Skeletal muscle tissue (tissue), 4 donors: ENCODE results near the gene PPM1J. TPM values are rescaled to one million over a fixed set of nuclear protein-coding genes. Genes with fewer than 3 reads are reported as not detected.
"Not testable (repeated sequence)": the region's sequence is repeated elsewhere in the genome, so short reads cannot be mapped to it uniquely, and the experiment has no call there.

Source experiments
- H3K27ac ChIP-seq: one replicate; pipeline ENCODE4 v1.7.0; 2013; ENCODE audit warnings: mild to moderate bottlenecking, low read depth, low read length, inconsistent platforms
- H3K27me3 ChIP-seq, 3 donors: one replicate each; pipeline ENCODE4 v1.7.0; 2013; ENCODE audit warnings: low read length in 3 of 3; ENCODE audit not compliant: control insufficient read depth in 3 of 3, insufficient read depth in 3 of 3
- H3K36me3 ChIP-seq, 3 donors: one replicate each; pipeline ENCODE4 v1.7.0; 2013; ENCODE audit warnings: low read length in 3 of 3; ENCODE audit not compliant: control insufficient read depth in 3 of 3, insufficient read depth in 3 of 3
- H3K4me1 ChIP-seq, 3 donors: one replicate each; pipeline ENCODE4 v1.7.0; 2013; ENCODE audit warnings: low read length in 3 of 3, mild to moderate bottlenecking in 3 of 3; ENCODE audit not compliant: control insufficient read depth in 3 of 3, insufficient read depth in 3 of 3
- H3K4me3 ChIP-seq, 3 donors: one replicate each; pipeline ENCODE4 v1.7.0; 2013; ENCODE audit warnings: low read length in 3 of 3
- H3K9ac ChIP-seq, 3 donors: one replicate each; pipeline ENCODE4 v1.7.0; 2013; ENCODE audit warnings: low read length in 3 of 3, mild to moderate bottlenecking in 3 of 3, moderate library complexity in 2 of 3, low read depth in 1 of 3
- H3K9me3 ChIP-seq, 3 donors: one replicate each; pipeline ENCODE4 v1.7.0; 2013; ENCODE audit warnings: low read length in 3 of 3; ENCODE audit not compliant: control insufficient read depth in 3 of 3
- total RNA-seq: library from RNA; depleted of rRNA; stranded (reverse); fragments of >200 nt; gene quantifications from one replicate; pipeline ENCODE4 v1.2.3, GENCODE V29; 2014
- donor health status: Osteomylitis.

Gene PPM1J
- total RNA-seq, 1 donor from 2014 or later: 1.0 TPM

DNA sequence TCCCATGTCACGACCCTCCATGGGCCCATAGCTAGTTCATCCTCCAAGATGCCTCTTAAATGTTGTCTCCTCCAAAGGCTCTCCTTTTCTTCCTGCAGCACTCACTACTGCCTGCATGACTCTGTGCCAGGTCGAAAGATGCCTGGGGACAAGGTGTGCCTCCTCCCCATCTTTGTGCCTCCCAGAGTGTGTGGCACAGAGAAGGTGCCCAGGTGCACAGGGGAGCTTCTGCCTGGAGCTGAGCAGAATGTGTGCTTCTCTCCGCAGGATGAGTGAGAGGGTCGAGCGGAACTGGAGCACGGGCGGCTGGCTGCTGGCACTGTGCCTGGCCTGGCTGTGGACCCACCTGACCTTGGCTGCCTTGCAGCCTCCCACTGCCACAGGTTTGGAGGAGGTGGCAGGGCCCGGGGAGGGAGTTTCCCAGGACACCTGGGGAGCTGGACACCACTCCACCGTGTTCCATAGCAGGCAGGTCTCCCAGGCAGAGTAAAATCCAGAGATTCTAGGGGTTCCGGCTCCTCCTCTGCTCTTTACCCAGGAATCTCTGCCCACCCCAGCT, 6.9 kb upstream of the PPM1J start:
- no peak overlapping the region for H3K4me3 ChIP-seq
- H3K4me1 ChIP-seq: peaks cover 0 to 4% (median 3%) of the 10 kb centered on the region in 3 donors
- H3K36me3 ChIP-seq: no peaks in the 10 kb centered on the region
- H3K27ac ChIP-seq: no peak overlapping the region
- peaks cover 2 to 15% (median 14%) of the 10 kb centered on the region in 3 donors for H3K27me3 ChIP-seq
- no peak overlapping the region for H3K9ac ChIP-seq
- H3K9me3 ChIP-seq: no peaks in the 10 kb centered on the region

DNA sequence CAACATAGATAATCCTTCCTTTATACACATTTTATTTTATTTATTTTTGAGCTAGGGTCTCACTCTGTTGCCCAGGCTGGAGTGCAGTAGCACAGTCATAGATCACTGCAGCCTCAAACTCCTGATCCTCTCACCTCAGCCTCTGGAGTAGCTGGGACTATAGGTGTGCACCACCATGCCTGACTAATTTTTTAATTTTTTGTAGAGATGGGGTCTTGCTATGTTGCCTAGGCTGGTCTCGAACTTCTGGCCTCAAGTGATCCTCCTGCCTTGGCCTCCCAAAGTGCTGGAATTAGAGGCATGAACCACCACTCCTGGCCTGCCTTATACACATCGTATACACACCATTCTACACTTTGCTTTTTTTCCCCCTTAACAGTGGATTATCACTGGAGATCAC, 6.2 kb upstream of the PPM1J start:
- H3K9ac ChIP-seq, H3K27ac ChIP-seq, H3K36me3 ChIP-seq, H3K4me3 ChIP-seq, H3K9me3 ChIP-seq, H3K4me1 ChIP-seq: not testable (repeated sequence)
- peaks cover 2 to 15% (median 14%) of the 10 kb centered on the region in 3 donors for H3K27me3 ChIP-seq

DNA sequence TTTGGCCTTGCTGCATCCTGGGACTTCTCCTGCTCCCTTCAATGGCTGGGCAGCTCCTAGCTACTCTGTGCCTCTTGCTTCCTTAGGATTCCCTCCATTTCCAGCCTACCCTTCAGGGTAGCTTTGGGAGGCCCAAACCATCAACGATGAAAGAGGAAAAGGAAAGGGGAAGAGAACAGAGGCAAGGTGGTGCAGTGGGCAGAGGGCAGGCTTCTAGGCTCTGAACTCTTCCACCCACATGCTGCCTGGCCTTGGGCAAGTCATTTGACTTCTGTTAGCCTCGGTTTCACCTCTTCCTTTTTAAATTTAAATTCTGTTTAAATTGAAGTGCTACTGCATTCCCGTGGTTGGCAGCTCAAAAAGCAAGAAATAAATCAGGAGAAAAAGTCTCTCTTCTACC, 5.7 kb upstream of the PPM1J start:
- no peaks in the 10 kb centered on the region for H3K9me3 ChIP-seq
- H3K9ac ChIP-seq: no peak overlapping the region
- peaks cover 6 to 11% (median 7%) of the 10 kb centered on the region in 3 donors for H3K4me1 ChIP-seq
- no peaks in the 10 kb centered on the region for H3K36me3 ChIP-seq
- no peak overlapping the region for H3K4me3 ChIP-seq
- peaks cover 2 to 15% (median 14%) of the 10 kb centered on the region in 3 donors for H3K27me3 ChIP-seq
- H3K27ac ChIP-seq: no peak overlapping the region

DNA sequence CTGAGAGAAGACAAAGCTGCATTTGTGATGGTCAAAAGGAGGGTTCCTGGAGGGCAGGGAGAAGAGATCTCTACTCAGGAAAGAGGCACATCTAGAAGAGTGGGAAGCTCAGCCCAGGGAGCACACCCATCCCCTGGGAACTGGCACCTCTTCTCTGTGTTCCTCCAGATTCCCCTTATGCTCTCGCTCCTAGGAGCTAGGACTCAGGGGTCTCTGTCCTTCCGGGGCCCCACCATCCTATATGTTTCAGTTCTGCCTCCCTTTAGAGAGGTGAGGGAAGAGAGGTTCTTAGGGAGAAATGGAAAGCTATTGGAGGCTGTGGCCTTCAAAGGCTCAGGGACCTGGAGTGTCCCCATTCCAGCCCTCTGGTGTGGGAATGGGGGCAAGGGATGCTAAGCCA, 4.6 kb upstream of the PPM1J start:
- Histone ChIP-seq H3K4me3 (no peak overlapping the region), H3K9me3 (no peaks in the 10 kb centered on the region), H3K27ac (no peak overlapping the region), H3K36me3 (no peaks in the 10 kb centered on the region), H3K4me1 (peaks cover 10 to 19% (median 11%) of the 10 kb centered on the region in 3 donors), H3K9ac (no peak overlapping the region), H3K27me3 (peaks cover 2 to 15% (median 14%) of the 10 kb centered on the region in 3 donors)

DNA sequence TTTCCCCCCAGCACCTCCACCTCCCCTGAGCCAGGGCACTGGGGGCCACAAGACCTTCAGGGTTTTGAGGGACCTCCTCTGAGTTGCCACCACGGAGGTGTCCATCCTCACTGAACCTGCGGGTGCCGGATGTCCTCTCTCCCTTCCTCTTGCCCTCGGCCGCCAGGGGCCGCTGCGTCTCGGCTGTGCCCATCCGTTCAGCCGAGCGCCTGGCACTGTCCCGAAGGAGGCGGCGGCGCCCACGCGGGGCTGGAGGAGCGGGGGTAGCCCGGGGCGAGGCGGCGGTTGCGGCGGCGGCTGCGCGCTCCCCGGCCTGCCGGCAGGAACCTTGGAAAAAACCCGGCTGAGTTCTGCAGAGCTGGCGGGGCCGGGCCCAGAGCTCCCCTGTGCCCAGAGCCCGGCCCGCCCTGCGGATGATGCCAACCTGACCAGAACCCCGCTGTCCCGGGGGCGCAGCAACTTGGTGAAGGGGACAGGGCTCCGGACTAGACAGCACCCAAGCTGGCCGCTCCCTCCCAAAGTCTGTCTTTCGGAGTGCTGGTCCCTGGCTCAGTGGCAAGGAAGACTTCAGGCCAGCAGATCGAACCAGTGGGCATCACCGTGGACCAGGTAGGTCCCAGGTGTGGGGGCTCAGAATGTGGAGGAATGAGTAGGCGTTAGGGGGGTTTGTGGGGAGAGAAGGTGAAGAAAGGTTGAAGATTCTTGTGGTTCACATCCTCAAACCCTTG, 3.7 kb upstream of the PPM1J start:
- H3K9ac ChIP-seq: peak overlapping the region in 2 of 3 donors; percentile 38 to 40
- H3K27me3 ChIP-seq: peaks cover 2 to 13% (median 12%) of the 10 kb centered on the region in 3 donors
- H3K4me1 ChIP-seq: peaks cover 15 to 27% (median 15%) of the 10 kb centered on the region in 3 donors
- H3K9me3 ChIP-seq: no peaks in the 10 kb centered on the region
- H3K27ac ChIP-seq: no peak overlapping the region
- H3K36me3 ChIP-seq: no peaks in the 10 kb centered on the region
- peak overlapping the region in 1 of 3 donors; percentile 22 for H3K4me3 ChIP-seq

DNA sequence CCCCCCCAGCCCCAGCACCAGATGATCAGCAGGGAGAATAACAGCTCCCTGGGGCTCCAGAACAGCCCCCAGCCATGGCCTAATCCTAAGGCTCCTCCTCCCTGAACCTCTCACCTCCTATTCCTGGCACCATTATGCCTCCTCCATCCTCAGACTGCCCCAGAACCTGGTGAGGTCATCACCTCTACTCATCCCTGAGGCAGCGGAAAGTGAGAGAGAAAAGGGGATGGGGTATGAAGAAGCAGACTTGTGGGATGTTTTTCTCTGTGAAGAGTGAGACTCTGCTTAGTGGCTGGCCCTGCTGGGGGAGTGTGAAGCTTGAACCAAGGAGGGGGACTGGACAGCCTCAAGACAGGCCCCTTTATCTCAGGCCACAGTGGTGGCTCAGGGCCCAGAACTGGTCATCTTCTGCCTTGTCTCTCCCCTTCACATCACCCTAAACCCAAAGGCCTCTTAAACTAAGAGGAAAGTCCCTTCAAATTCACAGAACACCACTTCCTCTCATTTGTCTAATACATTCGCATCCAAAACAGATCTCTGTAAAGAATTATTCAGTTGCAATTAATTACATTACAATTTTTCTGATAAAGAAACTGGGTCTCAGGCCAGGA, 2.2 kb upstream of the PPM1J start:
- H3K27ac ChIP-seq: no peak overlapping the region
- H3K36me3 ChIP-seq: peaks cover 3 to 5% (median 4%) of the 10 kb centered on the region in 3 donors
- H3K4me1 ChIP-seq: peaks cover 28 to 42% (median 29%) of the 10 kb centered on the region in 3 donors
- H3K27me3 ChIP-seq: peaks cover 0 to 10% (median 8%) of the 10 kb centered on the region in 3 donors
- H3K4me3 ChIP-seq: no peak overlapping the region
- no peaks in the 10 kb centered on the region for H3K9me3 ChIP-seq
- H3K9ac ChIP-seq: peak overlapping the region in 1 of 3 donors; percentile 33

DNA sequence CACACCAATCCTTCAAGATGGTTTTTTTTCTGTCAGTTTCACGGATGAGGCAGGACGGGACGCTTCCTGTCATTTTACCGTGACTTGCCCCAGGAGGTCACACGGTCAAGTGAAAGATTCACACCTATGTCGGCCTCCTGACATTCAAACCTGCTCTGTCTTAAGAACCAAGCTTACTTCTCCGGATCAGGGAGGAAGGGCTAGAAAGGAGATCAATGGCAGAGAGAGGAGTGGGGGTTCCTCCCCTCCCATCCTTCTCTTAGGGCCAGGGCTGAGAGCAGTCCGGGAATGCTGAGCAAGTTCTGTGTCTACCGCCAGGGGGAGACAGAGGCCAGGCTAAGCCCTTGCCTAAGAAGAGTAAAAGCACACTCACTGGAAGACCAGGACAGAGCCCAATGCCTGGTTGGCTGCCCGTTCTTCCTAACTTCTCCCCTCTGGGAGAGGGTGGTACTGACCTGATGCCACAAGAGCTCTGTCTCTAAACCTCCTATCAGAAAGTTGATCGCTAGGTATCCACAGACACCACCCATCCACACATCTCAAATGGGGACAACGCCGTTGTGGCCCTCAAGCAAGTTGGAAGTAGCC, 1.1 kb upstream of the PPM1J start:
- Histone ChIP-seq H3K27me3 (peaks cover 0 to 8% (median 6%) of the 10 kb centered on the region in 3 donors), H3K36me3 (peaks cover 9 to 15% (median 12%) of the 10 kb centered on the region in 3 donors), H3K4me3 (peak overlapping the region; percentile 75 to 87 (median 83)), H3K4me1 (peaks cover 29 to 49% (median 33%) of the 10 kb centered on the region in 3 donors), H3K27ac (peak overlapping the region; percentile 73), H3K9me3 (no peaks in the 10 kb centered on the region), H3K9ac (peak overlapping the region; percentile 71 to 85 (median 83))

DNA sequence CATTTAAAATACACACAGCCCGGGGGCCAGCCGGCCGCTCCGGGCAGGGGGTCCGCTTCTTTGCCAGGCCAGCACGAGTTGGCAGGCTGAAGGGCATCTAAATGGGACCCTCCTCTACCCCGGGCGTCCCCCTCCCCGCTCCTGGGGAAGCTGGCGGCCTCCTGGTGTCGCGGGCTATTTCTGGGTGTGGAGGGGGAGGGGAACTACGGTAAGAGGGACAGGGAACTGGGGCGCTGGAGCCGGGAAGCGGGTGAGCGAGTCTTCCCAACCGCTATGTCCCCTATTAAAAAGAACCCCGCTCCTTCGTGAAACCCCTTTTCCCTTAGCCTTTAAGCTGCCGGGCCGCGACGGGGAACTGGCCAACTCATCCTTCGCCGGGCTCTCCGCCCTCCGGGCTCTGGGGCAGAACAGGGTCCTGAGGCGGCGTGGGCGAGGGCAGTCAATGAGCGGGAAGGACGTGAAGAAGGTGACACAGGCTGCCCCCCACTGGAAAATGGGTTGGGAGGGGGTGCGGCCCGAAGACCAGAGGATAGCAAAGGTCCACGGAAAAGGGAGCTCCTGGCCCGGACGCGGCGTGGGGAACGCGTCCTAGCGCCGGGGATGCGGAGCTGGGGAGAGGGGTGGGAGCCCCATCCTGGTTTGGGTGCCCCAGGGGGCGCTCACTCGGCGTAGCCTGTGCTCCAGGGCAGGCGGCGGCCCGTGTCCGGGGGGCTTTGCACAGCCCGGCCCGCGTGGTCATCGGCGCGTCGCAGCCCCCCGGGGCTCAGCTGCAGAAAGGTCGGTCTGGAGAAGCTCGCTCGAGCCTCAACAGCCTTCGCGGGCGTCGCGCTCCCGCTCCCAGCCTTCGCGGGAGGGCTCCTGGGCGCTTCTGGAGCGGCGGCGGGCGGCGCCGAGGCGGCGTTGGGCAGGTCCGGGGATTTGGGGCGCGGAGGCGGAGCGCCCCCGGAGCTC, 544 bp downstream of the PPM1J start:
- peaks cover 19 to 30% (median 24%) of the 10 kb centered on the region in 3 donors for H3K36me3 ChIP-seq
- peak overlapping the region; percentile 73 for H3K27ac ChIP-seq
- H3K9me3 ChIP-seq: no peaks in the 10 kb centered on the region
- H3K4me1 ChIP-seq: peaks cover 29 to 49% (median 33%) of the 10 kb centered on the region in 3 donors
- H3K27me3 ChIP-seq: peaks cover 0 to 5% (median 3%) of the 10 kb centered on the region in 3 donors
- peak overlapping the region; percentile 82 to 91 (median 87) for H3K4me3 ChIP-seq
- peak overlapping the region; percentile 87 to 96 (median 93) for H3K9ac ChIP-seq
